HL-60 (cell line): Measurements from ENCODE around the gene IST1.

Experiments
- POLR2AphosphoS5 ChIP-seq: IDR thresholded peaks from 2 replicates; pipeline ENCODE4 v1.6.1; 2012; ENCODE audit warnings: low read depth
- TF ChIP-seq, protein P1 (sequence below): IDR thresholded peaks from one replicate; pipeline ENCODE4 v1.5.1; 2011; ENCODE audit warnings: low read length, control low read depth, inconsistent platforms; ENCODE audit not compliant: insufficient read depth
- TF ChIP-seq, protein P2 (sequence below): IDR thresholded peaks from 2 replicates; pipeline ENCODE4 v1.6.1; 2012; ENCODE audit warnings: low read depth; ENCODE audit not compliant: insufficient replicate concordance

DNA sequence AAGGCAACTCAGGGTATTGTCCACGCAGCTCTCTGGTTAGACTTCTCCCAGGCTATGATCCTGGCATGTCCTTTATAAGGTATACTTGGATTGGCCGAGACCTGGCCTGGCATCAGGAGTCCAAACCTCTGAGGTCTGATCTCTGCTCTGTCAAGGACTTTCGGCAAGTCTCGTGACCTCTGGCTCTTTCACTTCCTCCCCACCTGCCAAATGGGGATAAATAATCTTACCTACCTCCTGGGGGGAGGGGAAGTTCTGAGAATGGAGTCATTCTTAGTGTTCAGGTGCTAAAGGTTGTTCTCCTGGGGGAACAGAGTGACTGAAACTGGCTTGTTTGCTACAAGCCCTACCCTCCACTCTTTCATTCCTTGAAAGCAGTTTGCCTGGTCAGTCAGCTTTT, 41.9 kb upstream of the IST1 start:
- TF ChIP-seq POLR2AphosphoS5, result no peak
- TF ChIP-seq, protein P1, sequence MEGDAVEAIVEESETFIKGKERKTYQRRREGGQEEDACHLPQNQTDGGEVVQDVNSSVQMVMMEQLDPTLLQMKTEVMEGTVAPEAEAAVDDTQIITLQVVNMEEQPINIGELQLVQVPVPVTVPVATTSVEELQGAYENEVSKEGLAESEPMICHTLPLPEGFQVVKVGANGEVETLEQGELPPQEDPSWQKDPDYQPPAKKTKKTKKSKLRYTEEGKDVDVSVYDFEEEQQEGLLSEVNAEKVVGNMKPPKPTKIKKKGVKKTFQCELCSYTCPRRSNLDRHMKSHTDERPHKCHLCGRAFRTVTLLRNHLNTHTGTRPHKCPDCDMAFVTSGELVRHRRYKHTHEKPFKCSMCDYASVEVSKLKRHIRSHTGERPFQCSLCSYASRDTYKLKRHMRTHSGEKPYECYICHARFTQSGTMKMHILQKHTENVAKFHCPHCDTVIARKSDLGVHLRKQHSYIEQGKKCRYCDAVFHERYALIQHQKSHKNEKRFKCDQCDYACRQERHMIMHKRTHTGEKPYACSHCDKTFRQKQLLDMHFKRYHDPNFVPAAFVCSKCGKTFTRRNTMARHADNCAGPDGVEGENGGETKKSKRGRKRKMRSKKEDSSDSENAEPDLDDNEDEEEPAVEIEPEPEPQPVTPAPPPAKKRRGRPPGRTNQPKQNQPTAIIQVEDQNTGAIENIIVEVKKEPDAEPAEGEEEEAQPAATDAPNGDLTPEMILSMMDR, result no peak
- TF ChIP-seq, protein P2, sequence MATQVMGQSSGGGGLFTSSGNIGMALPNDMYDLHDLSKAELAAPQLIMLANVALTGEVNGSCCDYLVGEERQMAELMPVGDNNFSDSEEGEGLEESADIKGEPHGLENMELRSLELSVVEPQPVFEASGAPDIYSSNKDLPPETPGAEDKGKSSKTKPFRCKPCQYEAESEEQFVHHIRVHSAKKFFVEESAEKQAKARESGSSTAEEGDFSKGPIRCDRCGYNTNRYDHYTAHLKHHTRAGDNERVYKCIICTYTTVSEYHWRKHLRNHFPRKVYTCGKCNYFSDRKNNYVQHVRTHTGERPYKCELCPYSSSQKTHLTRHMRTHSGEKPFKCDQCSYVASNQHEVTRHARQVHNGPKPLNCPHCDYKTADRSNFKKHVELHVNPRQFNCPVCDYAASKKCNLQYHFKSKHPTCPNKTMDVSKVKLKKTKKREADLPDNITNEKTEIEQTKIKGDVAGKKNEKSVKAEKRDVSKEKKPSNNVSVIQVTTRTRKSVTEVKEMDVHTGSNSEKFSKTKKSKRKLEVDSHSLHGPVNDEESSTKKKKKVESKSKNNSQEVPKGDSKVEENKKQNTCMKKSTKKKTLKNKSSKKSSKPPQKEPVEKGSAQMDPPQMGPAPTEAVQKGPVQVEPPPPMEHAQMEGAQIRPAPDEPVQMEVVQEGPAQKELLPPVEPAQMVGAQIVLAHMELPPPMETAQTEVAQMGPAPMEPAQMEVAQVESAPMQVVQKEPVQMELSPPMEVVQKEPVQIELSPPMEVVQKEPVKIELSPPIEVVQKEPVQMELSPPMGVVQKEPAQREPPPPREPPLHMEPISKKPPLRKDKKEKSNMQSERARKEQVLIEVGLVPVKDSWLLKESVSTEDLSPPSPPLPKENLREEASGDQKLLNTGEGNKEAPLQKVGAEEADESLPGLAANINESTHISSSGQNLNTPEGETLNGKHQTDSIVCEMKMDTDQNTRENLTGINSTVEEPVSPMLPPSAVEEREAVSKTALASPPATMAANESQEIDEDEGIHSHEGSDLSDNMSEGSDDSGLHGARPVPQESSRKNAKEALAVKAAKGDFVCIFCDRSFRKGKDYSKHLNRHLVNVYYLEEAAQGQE, result no peak
